ENCODE measurements around the gene MYOG. TPM values are rescaled to one million over a fixed set of nuclear protein-coding genes. Genes with fewer than 3 reads are reported as not detected.

The MYOG gene
- total and polyA plus RNA-seq, 7 donors = 9.7 to 451 (median 160) TPM

DNA sequence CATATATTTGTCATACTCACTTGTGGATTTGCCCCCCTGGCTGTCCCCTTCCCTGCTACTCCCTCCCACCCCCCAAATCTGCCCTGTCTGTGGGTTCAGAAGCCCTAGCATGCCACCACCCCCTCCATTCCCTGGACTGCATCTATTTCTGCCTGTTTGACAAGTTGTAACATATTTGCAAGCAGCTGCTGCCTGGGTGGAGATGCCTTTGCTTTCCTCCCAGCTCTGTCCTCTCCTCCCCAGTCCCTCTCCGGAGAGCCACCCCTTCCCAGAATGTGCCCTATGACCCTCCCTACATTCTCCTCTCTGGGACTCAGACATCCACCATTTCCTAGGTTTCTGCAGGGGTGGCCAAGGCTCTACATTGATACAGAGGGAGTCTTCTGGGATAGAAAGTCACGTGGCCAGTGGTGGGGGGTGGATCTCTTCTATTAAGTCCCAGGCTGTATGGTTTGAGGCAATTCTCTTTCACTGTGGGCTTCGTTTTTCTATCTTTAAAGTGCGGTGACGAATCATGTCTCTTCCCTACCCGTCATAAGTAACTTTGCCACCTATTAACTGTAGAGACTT lies 6.0 kb upstream of the MYOG start:
- intact Hi-C loops (cut with DNase I) = no loop called here
- 84 to 90% (median 85%) methylated on average over 6 of the region's 6 CpGs for WGBS, 3 donors
- Histone ChIP-seq H3K27me3 (ENCODE audit: insufficient read depth in 3 of 3, low read length in 2 of 3) (no peaks in the 10 kb centered on the region), H3K4me1 (peaks cover 7% of the 10 kb centered on the region), H3K36me3 (ENCODE audit: insufficient read depth in 1 of 2, low read depth in 1 of 2) (no peaks in the 10 kb centered on the region), H3K9me3 (peaks cover 8% of the 10 kb centered on the region), H3K27ac (no peak overlapping the region), H3K4me3 (no peak overlapping the region)
- TF ChIP-seq, protein P1, sequence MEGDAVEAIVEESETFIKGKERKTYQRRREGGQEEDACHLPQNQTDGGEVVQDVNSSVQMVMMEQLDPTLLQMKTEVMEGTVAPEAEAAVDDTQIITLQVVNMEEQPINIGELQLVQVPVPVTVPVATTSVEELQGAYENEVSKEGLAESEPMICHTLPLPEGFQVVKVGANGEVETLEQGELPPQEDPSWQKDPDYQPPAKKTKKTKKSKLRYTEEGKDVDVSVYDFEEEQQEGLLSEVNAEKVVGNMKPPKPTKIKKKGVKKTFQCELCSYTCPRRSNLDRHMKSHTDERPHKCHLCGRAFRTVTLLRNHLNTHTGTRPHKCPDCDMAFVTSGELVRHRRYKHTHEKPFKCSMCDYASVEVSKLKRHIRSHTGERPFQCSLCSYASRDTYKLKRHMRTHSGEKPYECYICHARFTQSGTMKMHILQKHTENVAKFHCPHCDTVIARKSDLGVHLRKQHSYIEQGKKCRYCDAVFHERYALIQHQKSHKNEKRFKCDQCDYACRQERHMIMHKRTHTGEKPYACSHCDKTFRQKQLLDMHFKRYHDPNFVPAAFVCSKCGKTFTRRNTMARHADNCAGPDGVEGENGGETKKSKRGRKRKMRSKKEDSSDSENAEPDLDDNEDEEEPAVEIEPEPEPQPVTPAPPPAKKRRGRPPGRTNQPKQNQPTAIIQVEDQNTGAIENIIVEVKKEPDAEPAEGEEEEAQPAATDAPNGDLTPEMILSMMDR (IDR thresholded peaks at IDR 0.05) = no peak
- ATAC-seq (no peak), DNase-seq (no peak)

DNA sequence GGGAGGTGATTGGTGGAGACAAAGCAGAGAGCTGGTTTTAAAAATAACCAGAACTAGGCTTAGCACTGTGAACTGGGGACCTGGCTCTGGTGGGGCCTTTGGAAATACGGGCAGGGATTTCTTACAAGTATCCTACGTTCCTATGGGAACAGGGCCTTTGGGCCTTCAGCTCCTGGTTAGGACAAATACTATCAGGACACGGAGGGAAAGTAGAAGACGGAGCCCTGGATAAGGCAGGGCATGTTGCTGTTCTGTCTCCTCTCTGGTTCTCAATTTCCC lies 5.3 kb upstream of the MYOG start:
- intact Hi-C loops (cut with DNase I) = no loop called here
- Histone ChIP-seq H3K27ac (no peak overlapping the region), H3K9me3 (peaks cover 8% of the 10 kb centered on the region), H3K36me3 (ENCODE audit: insufficient read depth in 1 of 2, low read depth in 1 of 2) (no peaks in the 10 kb centered on the region), H3K4me1 (peaks cover 12% of the 10 kb centered on the region), H3K27me3 (ENCODE audit: insufficient read depth in 3 of 3, low read length in 2 of 3) (no peaks in the 10 kb centered on the region), H3K4me3 (no peak overlapping the region)
- TF ChIP-seq, protein P1 (IDR thresholded peaks at IDR 0.05) = no peak
- 51 to 84% (median 68%) methylated on average over 4 of the region's 4 CpGs for WGBS, 3 donors
- no peak for ATAC-seq
- no peak for DNase-seq

DNA sequence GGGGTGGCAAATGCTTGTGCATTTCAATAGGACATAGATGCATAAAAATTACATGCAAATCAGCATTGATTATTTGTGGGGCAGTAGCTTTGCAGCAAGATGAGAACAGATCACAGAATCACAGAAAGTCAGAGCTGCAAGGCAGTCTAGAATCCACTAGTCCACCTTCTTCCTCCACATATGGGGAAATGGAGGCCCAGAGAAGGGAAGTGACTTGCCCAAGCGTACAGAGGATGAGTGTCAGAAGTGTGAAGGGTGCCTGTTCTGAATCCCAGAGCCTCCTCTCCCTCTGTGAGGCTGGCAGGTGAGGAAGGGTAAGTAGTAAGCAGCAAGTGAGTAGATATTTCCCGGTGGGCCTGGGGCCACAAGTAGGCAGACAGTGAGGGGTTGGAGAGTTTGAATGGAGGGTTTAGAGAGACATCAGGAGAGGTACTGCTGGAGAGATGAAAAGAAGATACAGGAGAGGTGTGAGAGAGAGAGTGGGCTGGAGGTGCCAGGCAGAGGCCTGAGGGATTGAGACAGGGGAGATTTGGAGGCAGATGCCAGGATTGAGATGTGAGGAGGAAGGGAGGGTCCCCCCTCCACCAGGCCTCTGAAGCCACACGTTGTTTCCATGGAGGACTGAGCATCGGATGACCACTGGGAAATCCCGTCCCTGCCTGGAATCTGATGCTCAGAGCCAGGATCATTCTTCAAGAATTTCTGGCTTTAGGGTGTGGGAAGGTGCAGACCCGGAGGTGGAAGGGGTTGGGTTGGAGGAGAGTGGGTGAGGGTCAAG lies 4.8 kb upstream of the MYOG start:
- DNase-seq (no peak), ATAC-seq (no peak)
- intact Hi-C loops (cut with DNase I) = no loop called here
- TF ChIP-seq, protein P1 (IDR thresholded peaks at IDR 0.05) = no peak
- no peaks in the 10 kb centered on the region for H3K27me3 ChIP-seq (ENCODE audit: insufficient read depth in 3 of 3, low read length in 2 of 3)
- no peak overlapping the region for H3K27ac ChIP-seq
- H3K4me3 ChIP-seq = no peak overlapping the region
- WGBS, 3 donors = 43 to 60% (median 44%) methylated on average over 6 of the region's 6 CpGs
- no peaks in the 10 kb centered on the region for H3K36me3 ChIP-seq (ENCODE audit: insufficient read depth in 1 of 2, low read depth in 1 of 2)
- H3K9me3 ChIP-seq = peaks cover 8% of the 10 kb centered on the region
- H3K4me1 ChIP-seq = peaks cover 14% of the 10 kb centered on the region

DNA sequence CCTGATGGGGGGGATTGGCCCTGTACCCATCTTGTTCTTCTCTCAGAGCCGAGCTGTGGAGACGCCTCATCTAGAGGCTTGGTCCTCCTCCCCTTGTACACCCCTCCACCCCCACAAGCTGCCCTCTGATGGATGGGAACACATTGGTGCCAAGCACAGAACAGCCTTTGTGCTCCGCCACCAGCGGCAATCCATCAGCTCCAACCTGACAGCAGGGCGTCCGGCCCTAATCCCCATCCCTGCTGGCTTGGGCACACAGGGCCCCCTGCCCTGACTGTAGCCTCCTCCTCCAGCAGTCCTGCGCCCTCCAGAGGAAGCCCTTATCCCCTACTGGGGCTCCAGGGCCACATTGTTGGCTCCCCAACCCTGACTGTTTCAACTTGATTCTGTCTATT lies 3.8 kb upstream of the MYOG start:
- H3K9me3 ChIP-seq = no peaks in the 10 kb centered on the region
- peaks cover 0 to 3% of the 10 kb centered on the region in 2 donors for H3K36me3 ChIP-seq (ENCODE audit: insufficient read depth in 1 of 2, low read depth in 1 of 2)
- intact Hi-C loops (cut with DNase I) = loop anchor here in 1 of 2 donors (5.0 kb wide), 1 partner anchor 38 kb away; the partner anchor contains the start of gene ADORA1
- no peak overlapping the region for H3K27ac ChIP-seq
- peaks cover 14% of the 10 kb centered on the region for H3K4me1 ChIP-seq
- DNase-seq = no peak
- no peaks in the 10 kb centered on the region for H3K27me3 ChIP-seq (ENCODE audit: insufficient read depth in 3 of 3, low read length in 2 of 3)
- 58 to 88% (median 65%) methylated on average over 7 of the region's 7 CpGs for WGBS, 3 donors
- no peak for ATAC-seq
- no peak overlapping the region for H3K4me3 ChIP-seq
- TF ChIP-seq, protein P1 (IDR thresholded peaks at IDR 0.05) = no peak
